ENCODE data around the gene PCNT. TPM values are rescaled to one million over a fixed set of nuclear protein-coding genes. Genes with fewer than 3 reads are reported as not detected.
A peak's percentile ranks its signal among the peaks of the same experiment; 100 is the strongest.

Gene PCNT
- total and polyA plus RNA-seq, 2 of the 8 experiments (the other 6 are each of a cell fraction or from before 2014, with no cell fraction given), result 9.9 to 45.1 TPM

GRCh38 chr21:46366091-46366490 is 42.1 kb downstream of the PCNT start:
- 89% methylated on average over 11 of the region's 11 CpGs; no CpG with 5 or more reads in 1 of the 2 experiments for WGBS, 2 experiments (ENCODE audit: extremely low coverage in 1 of 2, insufficient coverage in 1 of 2, insufficient read length in 1 of 2, insufficient replicate concordance in 2 of 2, low coverage in 1 of 2, low lambda C conversion rate in 2 of 2, missing lambda C conversion rate in 1 of 2)
- no peak overlapping the region for H4K91ac ChIP-seq (replicated peaks; ENCODE audit: insufficient read length, low read length)
- POLR2A ChIA-PET (ENCODE audit: partially characterized antibody), result no interaction called here

More at GRCh38 chr21:46366091-46366490, 42.1 kb downstream of the PCNT start:
- Histone ChIP-seq H3K27me3 (replicated peaks in 1 of 4; ENCODE audit: control insufficient read depth in 3 of 4, extremely low read depth in 1 of 4, insufficient read depth in 3 of 4, low read length in 3 of 4) (no peaks in the 10 kb centered on the region), H3K18ac (ENCODE audit: extremely low read depth, low read length) (no peak overlapping the region), H2BK12ac (ENCODE audit: low read depth, low read length) (no peak overlapping the region), H4K20me1 (replicated peaks in 1 of 2; ENCODE audit: control insufficient read depth in 1 of 2, insufficient read depth in 2 of 2, low read length in 2 of 2) (peaks cover 0 to 6% of the 10 kb centered on the region in 2 experiments), H4K5ac (ENCODE audit: insufficient read length, low read depth, low read length) (no peak overlapping the region), H2BK5ac (ENCODE audit: low read depth, low read length) (no peak overlapping the region), H3K4me2 (ENCODE audit: insufficient read depth in 1 of 2, low read depth in 2 of 2, low read length in 2 of 2) (no peak overlapping the region), H2AFZ (ENCODE audit: low read length) (no peak overlapping the region), H3K23me2 (ENCODE audit: low read depth, low read length) (0 out of 2 replicates have a peak, but pooled peaks cover 2% of the 10 kb centered on the region), H3K27ac (ENCODE audit: low read depth, low read length) (no peak overlapping the region), H3K23ac (ENCODE audit: insufficient read length) (no peak overlapping the region), H3K14ac (ENCODE audit: insufficient read length) (no peak overlapping the region), H3K79me1 (ENCODE audit: low read depth, low read length) (peaks cover 3% of the 10 kb centered on the region; the same call in 1 of the 2 replicates), H2AK5ac (ENCODE audit: low read depth, low read length) (no peak overlapping the region), H3K36me3 (ENCODE audit: control insufficient read depth in 2 of 4, insufficient read depth in 4 of 4, low read length in 3 of 4) (peaks cover 14 to 45% (median 34%) of the 10 kb centered on the region in 4 experiments; a peak in 6 of 8 replicates), H3K4ac (replicated peaks; ENCODE audit: insufficient read length, low read depth, low read length) (no peak overlapping the region), H3K4me1 (replicated peaks in 1 of 4; ENCODE audit: control insufficient read depth in 3 of 4, insufficient read depth in 4 of 4, low read length in 3 of 4) (no peaks in the 10 kb centered on the region), H2BK15ac (ENCODE audit: low read length) (no peak overlapping the region), H3K79me2 (ENCODE audit: control insufficient read depth in 1 of 2, insufficient read depth in 2 of 2, low read length in 2 of 2) (peaks cover 0 to 14% of the 10 kb centered on the region in 2 experiments; a peak in 2 of 4 replicates), H2BK20ac (ENCODE audit: low read length) (no peak overlapping the region), H3K4me3 (ENCODE audit: extremely low read depth in 1 of 4, insufficient read depth in 2 of 4, low read depth in 3 of 4, low read length in 4 of 4) (no peak overlapping the region), H3K9ac (replicated peaks in 1 of 4; ENCODE audit: extremely low read depth in 1 of 4, low read depth in 3 of 4, low read length in 3 of 4) (no peak overlapping the region), H3K56ac (replicated peaks; ENCODE audit: insufficient read length, low read depth, low read length) (no peak overlapping the region), H4K8ac (ENCODE audit: extremely low read depth, insufficient read depth, low read length) (peak overlapping the region; percentile 25; the same call in 1 of the 2 replicates), H2BK120ac (replicated peaks; ENCODE audit: low read depth, low read length) (no peak overlapping the region), H3K9me3 (ENCODE audit: insufficient read depth in 2 of 2, low read depth in 1 of 2, low read length in 1 of 2) (peaks cover 0 to 7% of the 10 kb centered on the region in 2 experiments; a peak in 1 of 4 replicates)
- TF ChIP-seq SIRT6 (IDR thresholded peaks at IDR 0.05; ENCODE audit: low read length), result no peak
- TF ChIP-seq EGR1 (IDR thresholded peaks at IDR 0.05; ENCODE audit: borderline replicate concordance, low read depth, low read length), result no peak
- no peak for TF ChIP-seq SP1 (IDR thresholded peaks at IDR 0.05; ENCODE audit: low read depth, low read length)
- no peak for TF ChIP-seq ZNF274 (IDR thresholded peaks at IDR 0.05; ENCODE audit: borderline replicate concordance, extremely low read depth, low read length)
- no peak for TF ChIP-seq CREB1 (IDR thresholded peaks at IDR 0.05)
- no peak for TF ChIP-seq RXRA (IDR thresholded peaks at IDR 0.05; ENCODE audit: insufficient read depth, low read depth, low read length)
- TF ChIP-seq MAX (IDR thresholded peaks at IDR 0.05), result no peak
- DNase-seq (ENCODE audit: low read depth in 1 of 2, low spot score in 2 of 2) (no peak), FAIRE-seq (no peak)
- CTCF ChIA-PET (ENCODE audit: partially characterized antibody), result no interaction called here
